Right kidney (tissue), 9 donors: ENCODE results near the gene ACTN2.
"Not testable (repeated sequence)": the region's sequence is repeated elsewhere in the genome, so short reads cannot be mapped to it uniquely, and the experiment has no call there.

ENCODE experiments used
- DNase-seq: peaks from one replicate; pipeline ENCODE4 v3.0.0-alpha.2; 2016
- long read RNA-seq, 8 donors: transcript quantifications; one replicate each; lab custom pipeline, GENCODE V29; 2026

ACTN2 gene
- long read RNA-seq, donor 1, result 0 reads
- long read RNA-seq, donor 2, result 0 reads
- long read RNA-seq, donor 3, result 0 reads
- long read RNA-seq, donor 4, result 0 reads
- long read RNA-seq, donor 5, result 0 reads
- long read RNA-seq, donor 6, result 0 reads
- long read RNA-seq, donor 7, result 0 reads
- long read RNA-seq, donor 8, result 0 reads

- DNase-seq, result peak; percentile 53
Measured at GRCh38 chr1:236685917-236686814, at the start of gene ACTN2. TSS of gene ACTN2 (plus strand) at chr1:236686499. CDS start at chr1:236686674, 175 bp downstream.

- DNase-seq, result no peak
Measured at GRCh38 chr1:236638945-236639344, 47.4 kb upstream of the ACTN2 start.

GRCh38 chr1:236639686-236640085 lies 46.6 kb upstream of the ACTN2 start:
- DNase-seq, result no peak

- DNase-seq, result no peak
Measured at GRCh38 chr1:236642763-236643162, 43.5 kb upstream of the ACTN2 start.

GRCh38 chr1:236645016-236645680 lies 41.2 kb upstream of the ACTN2 start:
- no peak for DNase-seq

GRCh38 chr1:236654511-236654910 lies 31.8 kb upstream of the ACTN2 start:
- no peak for DNase-seq

GRCh38 chr1:236654957-236655356 lies 31.3 kb upstream of the ACTN2 start:
- peak; percentile 5 for DNase-seq

- no peak for DNase-seq
Measured at GRCh38 chr1:236657398-236657797, 28.9 kb upstream of the ACTN2 start.

GRCh38 chr1:236659792-236660587 lies 26.3 kb upstream of the ACTN2 start:
- no peak for DNase-seq

- no peak for DNase-seq
Measured at GRCh38 chr1:236663934-236664333, 22.4 kb upstream of the ACTN2 start.

- not testable (repeated sequence) for DNase-seq
Measured at GRCh38 chr1:236668909-236669308, 17.4 kb upstream of the ACTN2 start.

GRCh38 chr1:236670060-236670459 lies 16.2 kb upstream of the ACTN2 start:
- DNase-seq, result no peak

- no peak for DNase-seq
Measured at GRCh38 chr1:236673289-236673919, 12.9 kb upstream of the ACTN2 start.

GRCh38 chr1:236677641-236678235 lies 8.6 kb upstream of the ACTN2 start:
- DNase-seq, result no peak

GRCh38 chr1:236681219-236681618 lies 5.1 kb upstream of the ACTN2 start:
- no peak for DNase-seq

GRCh38 chr1:236685205-236685916 lies 938 bp upstream of the ACTN2 start:
- DNase-seq, result peak; percentile 10

- DNase-seq, result no peak
Measured at GRCh38 chr1:236686815-236687160, 489 bp downstream of the ACTN2 start.

- DNase-seq, result no peak
Measured at GRCh38 chr1:236687273-236687672, 974 bp downstream of the ACTN2 start.

- no peak for DNase-seq
Measured at GRCh38 chr1:236688705-236689104, 2.4 kb downstream of the ACTN2 start.

GRCh38 chr1:236689713-236690569 lies 3.6 kb downstream of the ACTN2 start:
- no peak for DNase-seq
